HEK293 (cell line): ENCODE results near the gene FAM219B.

ENCODE experiments used
- REPIN1 ChIP-seq: fragments of 450-650 bp; formaldehyde crosslinking; IDR thresholded peaks from 2 replicates; pipeline ENCODE4 v1.5.1; 2017; ENCODE audit warnings: missing biosample characterization, missing genetic modification characterization, low read depth
- SP3 ChIP-seq: fragments of 450-650 bp; formaldehyde crosslinking; IDR thresholded peaks from 2 replicates; pipeline ENCODE4 v1.5.1; 2016; ENCODE audit warnings: missing biosample characterization, missing genetic modification characterization
- ZNF274 ChIP-seq, 2 experiments: fragments of 200-500 bp in 1 of 2; fragments of 450-650 bp in 1 of 2; sonication (Bioruptor generic) in 1 of 2; formaldehyde crosslinking in 1 of 2; IDR thresholded peaks; 2 replicates each; pipeline versions ENCODE4 v1.5.1 to v1.6.1; 2014 to 2016; ENCODE audit warnings: borderline replicate concordance in 1 of 2, inconsistent platforms in 1 of 2, low read length in 1 of 2, missing biosample characterization in 1 of 2, missing genetic modification characterization in 1 of 2
- TF ChIP-seq, protein P1 (sequence below): fragments of 450-650 bp; formaldehyde crosslinking; IDR thresholded peaks from 2 replicates; pipeline ENCODE4 v1.5.1; 2016; ENCODE audit warnings: missing biosample characterization, missing genetic modification characterization
- TF ChIP-seq, protein P2 (sequence below): fragments of 450-650 bp; formaldehyde crosslinking; IDR thresholded peaks from 2 replicates; pipeline ENCODE4 v1.5.1; 2016; ENCODE audit warnings: missing biosample characterization, missing genetic modification characterization
- TF ChIP-seq, protein P3 (sequence below): fragments of 450-650 bp; formaldehyde crosslinking; IDR thresholded peaks from 2 replicates; pipeline ENCODE4 v1.5.1; 2016; ENCODE audit warnings: missing biosample characterization, missing genetic modification characterization

GRCh38 chr15:74851960-74852359, 54.7 kb downstream of the FAM219B start:
- TF ChIP-seq SP3 (tag by site-specific recombination): no peak
- TF ChIP-seq, protein P1, sequence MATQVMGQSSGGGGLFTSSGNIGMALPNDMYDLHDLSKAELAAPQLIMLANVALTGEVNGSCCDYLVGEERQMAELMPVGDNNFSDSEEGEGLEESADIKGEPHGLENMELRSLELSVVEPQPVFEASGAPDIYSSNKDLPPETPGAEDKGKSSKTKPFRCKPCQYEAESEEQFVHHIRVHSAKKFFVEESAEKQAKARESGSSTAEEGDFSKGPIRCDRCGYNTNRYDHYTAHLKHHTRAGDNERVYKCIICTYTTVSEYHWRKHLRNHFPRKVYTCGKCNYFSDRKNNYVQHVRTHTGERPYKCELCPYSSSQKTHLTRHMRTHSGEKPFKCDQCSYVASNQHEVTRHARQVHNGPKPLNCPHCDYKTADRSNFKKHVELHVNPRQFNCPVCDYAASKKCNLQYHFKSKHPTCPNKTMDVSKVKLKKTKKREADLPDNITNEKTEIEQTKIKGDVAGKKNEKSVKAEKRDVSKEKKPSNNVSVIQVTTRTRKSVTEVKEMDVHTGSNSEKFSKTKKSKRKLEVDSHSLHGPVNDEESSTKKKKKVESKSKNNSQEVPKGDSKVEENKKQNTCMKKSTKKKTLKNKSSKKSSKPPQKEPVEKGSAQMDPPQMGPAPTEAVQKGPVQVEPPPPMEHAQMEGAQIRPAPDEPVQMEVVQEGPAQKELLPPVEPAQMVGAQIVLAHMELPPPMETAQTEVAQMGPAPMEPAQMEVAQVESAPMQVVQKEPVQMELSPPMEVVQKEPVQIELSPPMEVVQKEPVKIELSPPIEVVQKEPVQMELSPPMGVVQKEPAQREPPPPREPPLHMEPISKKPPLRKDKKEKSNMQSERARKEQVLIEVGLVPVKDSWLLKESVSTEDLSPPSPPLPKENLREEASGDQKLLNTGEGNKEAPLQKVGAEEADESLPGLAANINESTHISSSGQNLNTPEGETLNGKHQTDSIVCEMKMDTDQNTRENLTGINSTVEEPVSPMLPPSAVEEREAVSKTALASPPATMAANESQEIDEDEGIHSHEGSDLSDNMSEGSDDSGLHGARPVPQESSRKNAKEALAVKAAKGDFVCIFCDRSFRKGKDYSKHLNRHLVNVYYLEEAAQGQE: no peak
- TF ChIP-seq, protein P2, sequence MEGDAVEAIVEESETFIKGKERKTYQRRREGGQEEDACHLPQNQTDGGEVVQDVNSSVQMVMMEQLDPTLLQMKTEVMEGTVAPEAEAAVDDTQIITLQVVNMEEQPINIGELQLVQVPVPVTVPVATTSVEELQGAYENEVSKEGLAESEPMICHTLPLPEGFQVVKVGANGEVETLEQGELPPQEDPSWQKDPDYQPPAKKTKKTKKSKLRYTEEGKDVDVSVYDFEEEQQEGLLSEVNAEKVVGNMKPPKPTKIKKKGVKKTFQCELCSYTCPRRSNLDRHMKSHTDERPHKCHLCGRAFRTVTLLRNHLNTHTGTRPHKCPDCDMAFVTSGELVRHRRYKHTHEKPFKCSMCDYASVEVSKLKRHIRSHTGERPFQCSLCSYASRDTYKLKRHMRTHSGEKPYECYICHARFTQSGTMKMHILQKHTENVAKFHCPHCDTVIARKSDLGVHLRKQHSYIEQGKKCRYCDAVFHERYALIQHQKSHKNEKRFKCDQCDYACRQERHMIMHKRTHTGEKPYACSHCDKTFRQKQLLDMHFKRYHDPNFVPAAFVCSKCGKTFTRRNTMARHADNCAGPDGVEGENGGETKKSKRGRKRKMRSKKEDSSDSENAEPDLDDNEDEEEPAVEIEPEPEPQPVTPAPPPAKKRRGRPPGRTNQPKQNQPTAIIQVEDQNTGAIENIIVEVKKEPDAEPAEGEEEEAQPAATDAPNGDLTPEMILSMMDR (tag by site-specific recombination): no peak
- no peak for TF ChIP-seq ZNF274 (IDR thresholded peaks at IDR 0.05; ENCODE audit: low read length)
- TF ChIP-seq ZNF274 (tag by site-specific recombination; IDR thresholded peaks at IDR 0.05; ENCODE audit: borderline replicate concordance): no peak
- TF ChIP-seq, protein P3, sequence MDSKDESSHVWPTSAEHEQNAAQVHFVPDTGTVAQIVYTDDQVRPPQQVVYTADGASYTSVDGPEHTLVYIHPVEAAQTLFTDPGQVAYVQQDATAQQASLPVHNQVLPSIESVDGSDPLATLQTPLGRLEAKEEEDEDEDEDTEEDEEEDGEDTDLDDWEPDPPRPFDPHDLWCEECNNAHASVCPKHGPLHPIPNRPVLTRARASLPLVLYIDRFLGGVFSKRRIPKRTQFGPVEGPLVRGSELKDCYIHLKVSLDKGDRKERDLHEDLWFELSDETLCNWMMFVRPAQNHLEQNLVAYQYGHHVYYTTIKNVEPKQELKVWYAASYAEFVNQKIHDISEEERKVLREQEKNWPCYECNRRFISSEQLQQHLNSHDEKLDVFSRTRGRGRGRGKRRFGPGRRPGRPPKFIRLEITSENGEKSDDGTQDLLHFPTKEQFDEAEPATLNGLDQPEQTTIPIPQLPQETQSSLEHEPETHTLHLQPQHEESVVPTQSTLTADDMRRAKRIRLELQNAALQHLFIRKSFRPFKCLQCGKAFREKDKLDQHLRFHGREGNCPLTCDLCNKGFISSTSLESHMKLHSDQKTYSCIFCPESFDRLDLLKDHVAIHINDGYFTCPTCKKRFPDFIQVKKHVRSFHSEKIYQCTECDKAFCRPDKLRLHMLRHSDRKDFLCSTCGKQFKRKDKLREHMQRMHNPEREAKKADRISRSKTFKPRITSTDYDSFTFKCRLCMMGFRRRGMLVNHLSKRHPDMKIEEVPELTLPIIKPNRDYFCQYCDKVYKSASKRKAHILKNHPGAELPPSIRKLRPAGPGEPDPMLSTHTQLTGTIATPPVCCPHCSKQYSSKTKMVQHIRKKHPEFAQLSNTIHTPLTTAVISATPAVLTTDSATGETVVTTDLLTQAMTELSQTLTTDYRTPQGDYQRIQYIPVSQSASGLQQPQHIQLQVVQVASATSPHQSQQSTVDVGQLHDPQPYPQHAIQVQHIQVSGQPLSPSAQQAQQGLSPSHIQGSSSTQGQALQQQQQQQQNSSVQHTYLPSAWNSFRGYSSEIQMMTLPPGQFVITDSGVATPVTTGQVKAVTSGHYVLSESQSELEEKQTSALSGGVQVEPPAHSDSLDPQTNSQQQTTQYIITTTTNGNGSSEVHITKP (tag by site-specific recombination): no peak
- no peak for TF ChIP-seq REPIN1 (tag by site-specific recombination)
